SK-N-SH treated with all-trans-retinoic acid at 6 μM for 48 hours (cell line): ENCODE results near the gene ERVMER34-1.

ENCODE experiments used
- ATAC-seq: fragments of 200-7000 bp; cut with Tn5 transposase; 3 replicates; pipeline ENCODE4 v1.9.1; 2020; ENCODE audit warnings: mild to moderate bottlenecking, moderate library complexity
- ARNTL ChIP-seq: fragments of 450-650 bp; formaldehyde crosslinking; IDR thresholded peaks from 2 replicates; pipeline ENCODE4 v1.5.0; 2020; ENCODE audit warnings: low read depth, mild to moderate bottlenecking, moderate library complexity, borderline replicate concordance
- BACH2 ChIP-seq: fragments of 250-450 bp; sonication (Bioruptor Pico); IDR thresholded peaks from 2 replicates; pipeline ENCODE4 v1.9.0; 2021; ENCODE audit warnings: mild to moderate bottlenecking, borderline replicate concordance
- CREB5 ChIP-seq: fragments of 250-450 bp; sonication (Bioruptor Pico); IDR thresholded peaks from 2 replicates; pipeline ENCODE4 v1.5.1; 2020; ENCODE audit warnings: low read depth, mild to moderate bottlenecking, moderate library complexity
- CSDC2 ChIP-seq: fragments of 250-450 bp; sonication (Bioruptor Pico); IDR thresholded peaks from 2 replicates; pipeline ENCODE4 v1.5.0; 2020; ENCODE audit warnings: mild to moderate bottlenecking, moderate library complexity
- ESRRG ChIP-seq: fragments of 250-450 bp; sonication (Bioruptor Pico); IDR thresholded peaks from 2 replicates; pipeline ENCODE4 v1.6.1; 2021; ENCODE audit warnings: mild to moderate bottlenecking
- GLIS3 ChIP-seq: fragments of 250-450 bp; sonication (Bioruptor Pico); IDR thresholded peaks from 2 replicates; pipeline ENCODE4 v1.5.0; 2020; ENCODE audit warnings: mild to moderate bottlenecking, moderate library complexity
- ISL1 ChIP-seq: fragments of 250-450 bp; sonication (Bioruptor Pico); IDR thresholded peaks from 2 replicates; pipeline ENCODE4 v2.1.2; 2022; ENCODE audit warnings: mild to moderate bottlenecking, moderate library complexity
- OSR1 ChIP-seq: fragments of 250-450 bp; sonication (Bioruptor Pico); IDR thresholded peaks from 2 replicates; pipeline ENCODE4 v1.8.0; 2022; ENCODE audit warnings: moderate library complexity, mild to moderate bottlenecking, inconsistent platforms
- POU6F1 ChIP-seq: fragments of 250-450 bp; sonication (Bioruptor Pico); IDR thresholded peaks from 2 replicates; pipeline ENCODE4 v1.8.0; 2021; ENCODE audit warnings: low read depth, mild to moderate bottlenecking, moderate library complexity, borderline replicate concordance
- PPARA ChIP-seq: fragments of 250-450 bp; sonication (Bioruptor Pico); IDR thresholded peaks from 2 replicates; pipeline ENCODE4 v1.5.0; 2020; ENCODE audit warnings: mild to moderate bottlenecking, borderline replicate concordance
- RARB ChIP-seq: fragments of 250-450 bp; sonication (Bioruptor Pico); IDR thresholded peaks from 2 replicates; pipeline ENCODE4 v1.8.0; 2021; ENCODE audit warnings: mild to moderate bottlenecking, moderate library complexity
- SNAI2 ChIP-seq: fragments of 250-450 bp; sonication (Bioruptor Pico); IDR thresholded peaks from 2 replicates; pipeline ENCODE4 v1.5.0; 2020; ENCODE audit warnings: mild to moderate bottlenecking, moderate library complexity
- TCF4 ChIP-seq: fragments of 250-450 bp; sonication (Bioruptor Pico); IDR thresholded peaks from 2 replicates; pipeline ENCODE4 v1.8.0; 2021; ENCODE audit warnings: mild to moderate bottlenecking, moderate library complexity, borderline replicate concordance
- TOX ChIP-seq: fragments of 250-450 bp; sonication (Bioruptor Pico); IDR thresholded peaks from 2 replicates; pipeline ENCODE4 v1.8.0; 2021; ENCODE audit warnings: mild to moderate bottlenecking, moderate library complexity, borderline replicate concordance
- TSHZ2 ChIP-seq: fragments of 250-450 bp; sonication (Bioruptor Pico); IDR thresholded peaks from 2 replicates; pipeline ENCODE4 v1.5.0; 2020; ENCODE audit warnings: mild to moderate bottlenecking, moderate library complexity
- ZC3H10 ChIP-seq: fragments of 250-450 bp; sonication (Bioruptor Pico); IDR thresholded peaks from 2 replicates; pipeline ENCODE4 v1.5.1; 2021; ENCODE audit warnings: mild to moderate bottlenecking, moderate library complexity
- ZFP30 ChIP-seq: fragments of 450-650 bp; formaldehyde crosslinking; IDR thresholded peaks from 2 replicates; pipeline ENCODE4 v1.5.0; 2022; ENCODE audit warnings: mild to moderate bottlenecking, moderate library complexity
- ZNF565 ChIP-seq: fragments of 450-650 bp; formaldehyde crosslinking; conservative IDR thresholded peaks from 2 replicates; pipeline ENCODE4 v1.5.0; 2020; ENCODE audit warnings: low read depth, mild to moderate bottlenecking, moderate library complexity
- ZNF70 ChIP-seq: fragments of 450-650 bp; formaldehyde crosslinking; IDR thresholded peaks from 2 replicates; pipeline ENCODE4 v1.5.0; 2020; ENCODE audit warnings: mild to moderate bottlenecking, moderate library complexity
- ZNF8 ChIP-seq: fragments of 450-650 bp; formaldehyde crosslinking; IDR thresholded peaks from 2 replicates; pipeline ENCODE4 v1.5.0; 2020; ENCODE audit warnings: mild to moderate bottlenecking, moderate library complexity

ERVMER34-1 gene

DNA sequence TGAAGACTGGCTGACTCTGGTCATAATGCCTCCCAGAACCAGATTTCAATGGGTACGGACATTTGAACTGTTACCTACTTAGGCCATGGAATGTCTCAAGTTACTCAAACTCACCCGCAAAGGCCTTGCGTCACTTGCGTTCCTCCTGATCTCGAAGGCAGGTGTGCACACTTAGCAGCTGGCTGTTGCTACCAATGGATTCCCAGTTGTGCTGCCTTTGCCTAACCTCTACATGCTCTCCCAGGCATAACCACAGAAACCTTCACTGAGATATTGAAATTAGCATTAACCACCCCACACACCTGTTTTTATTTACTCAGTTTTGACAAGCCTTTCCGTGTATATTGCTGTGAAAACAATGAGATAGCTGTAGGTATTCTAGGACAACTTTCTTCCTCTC, 2.8 kb downstream of the ERVMER34-1 start:
- TF ChIP-seq ZC3H10 (CRISPR knock-in tag) (no peak), RARB (CRISPR knock-in tag) (no peak), ARNTL (no peak), SNAI2 (CRISPR knock-in tag) (no peak), ESRRG (no peak)
- TF ChIP-seq, all 23 proteins: peak for 0
- no peak for ATAC-seq

GRCh38 chr4:52744588-52744987, 6.6 kb downstream of the ERVMER34-1 start:
- no peak for ATAC-seq
- no peak for TF ChIP-seq BACH2 (CRISPR knock-in tag)
- no peak for TF ChIP-seq GLIS3 (CRISPR knock-in tag)
- no peak for TF ChIP-seq TSHZ2
- TF ChIP-seq ZNF70 (CRISPR knock-in tag) = no peak
- TF ChIP-seq CSDC2 (CRISPR knock-in tag) = no peak
- no peak for TF ChIP-seq ZNF8 (CRISPR knock-in tag)
- no peak for TF ChIP-seq ESRRG
- TF ChIP-seq ZC3H10 (CRISPR knock-in tag) = no peak
- TF ChIP-seq, all 23 proteins: peak for 0

DNA sequence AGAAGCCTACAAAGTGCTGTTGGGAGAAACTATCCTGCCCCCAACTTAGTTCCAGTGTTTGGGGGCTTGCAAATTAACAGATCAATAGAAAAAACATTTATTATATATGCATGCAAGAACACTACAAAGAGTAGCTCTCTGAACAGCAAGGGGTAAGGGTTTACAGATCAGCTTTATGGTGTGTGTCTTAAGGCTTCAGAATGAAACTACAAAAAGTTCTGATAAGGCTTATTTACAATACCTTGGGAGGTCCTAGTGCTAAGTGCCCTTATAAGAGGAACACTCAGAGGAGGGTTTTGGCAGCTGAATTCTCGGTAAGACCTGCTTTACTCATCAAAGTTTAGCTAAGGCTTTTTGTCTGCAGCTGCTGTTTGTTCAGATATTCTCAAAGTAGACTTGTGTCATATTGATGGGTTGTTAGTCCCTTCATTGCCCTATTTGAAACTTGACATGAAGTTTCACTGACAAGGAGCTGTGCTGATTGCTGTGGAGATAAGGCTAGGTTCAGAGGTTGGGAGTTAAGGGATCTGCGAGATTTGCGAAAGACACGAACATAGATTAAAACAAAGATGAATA, 7.7 kb downstream of the ERVMER34-1 start:
- ATAC-seq = no peak
- no peak for TF ChIP-seq CREB5 (CRISPR knock-in tag)
- no peak for TF ChIP-seq ZC3H10 (CRISPR knock-in tag)
- TF ChIP-seq BACH2 (CRISPR knock-in tag) = no peak
- no peak for TF ChIP-seq ZNF8 (CRISPR knock-in tag)
- no peak for TF ChIP-seq POU6F1 (CRISPR knock-in tag)
- no peak for TF ChIP-seq PPARA (CRISPR knock-in tag)
- no peak for TF ChIP-seq RARB (CRISPR knock-in tag)
- no peak for TF ChIP-seq SNAI2 (CRISPR knock-in tag)
- no peak for TF ChIP-seq ARNTL

GRCh38 chr4:52729586-52729985, 21.6 kb downstream of the ERVMER34-1 start:
- TF ChIP-seq ZNF8 (CRISPR knock-in tag) (no peak), ZC3H10 (CRISPR knock-in tag) (no peak), CSDC2 (CRISPR knock-in tag) (no peak), TSHZ2 (no peak), ZNF565 (CRISPR knock-in tag) (no peak), TOX (CRISPR knock-in tag) (no peak), TCF4 (CRISPR knock-in tag) (no peak), ISL1 (CRISPR knock-in tag) (no peak), OSR1 (CRISPR knock-in tag) (no peak), ARNTL (no peak), ZFP30 (CRISPR knock-in tag) (no peak), GLIS3 (CRISPR knock-in tag) (no peak), ESRRG (no peak), RARB (CRISPR knock-in tag) (no peak)
- ATAC-seq = no peak
